Caki2 (cell line): ENCODE results near the gene RSAD2. TPM values are rescaled to one million over a fixed set of nuclear protein-coding genes. Genes with fewer than 3 reads are reported as not detected.
A peak's percentile ranks its signal among the peaks of the same experiment; 100 is the strongest.

Experiments
- DNase-seq: peaks from one replicate; pipeline ENCODE4 v3.0.0-alpha.2; 2015; ENCODE audit warnings: low read depth
- in situ Hi-C: cut with HindIII; loops from 2 replicates; pipeline ENCODE4 v1.10.0; 2016; ENCODE audit warnings: low sequenced_read_pairs, low pct_unique_long_range_greater_than_20kb, mixed read lengths
- total RNA-seq: library from RNA; depleted of rRNA; stranded (reverse); fragments of >200 nt; shearing (Covaris generic); gene quantifications from 2 replicates; pipeline ENCODE4 v1.2.3, GENCODE V29; 2014; ENCODE audit warnings: low replicate concordance

RSAD2 gene
- total RNA-seq, 1 experiment from 2014 or later, result 7.7 TPM

GRCh38 chr2:6917761-6918421 is 40.3 kb downstream of the RSAD2 start:
- peak; percentile 47 for DNase-seq
- in situ Hi-C loops, result no loop called here

- no peak for DNase-seq
- in situ Hi-C loops, result no loop called here
Observed at GRCh38 chr2:6919901-6920742, 42.5 kb downstream of the RSAD2 start.

- in situ Hi-C loops, result no loop called here
- DNase-seq, result no peak
Observed at GRCh38 chr2:6920743-6921064, 43.1 kb downstream of the RSAD2 start.

GRCh38 chr2:6921321-6921922 is 43.8 kb downstream of the RSAD2 start:
- no peak for DNase-seq
- in situ Hi-C loops, result no loop called here

GRCh38 chr2:6922201-6922656 is 44.7 kb downstream of the RSAD2 start:
- in situ Hi-C loops, result no loop called here
- DNase-seq, result peak; percentile 27

GRCh38 chr2:6923319-6923718 is 45.7 kb downstream of the RSAD2 start:
- no peak for DNase-seq
- in situ Hi-C loops, result no loop called here

GRCh38 chr2:6924101-6924923 is 46.7 kb downstream of the RSAD2 start:
- DNase-seq, result no peak
- in situ Hi-C loops, result no loop called here

GRCh38 chr2:6924924-6925409 is 47.4 kb downstream of the RSAD2 start:
- in situ Hi-C loops, result no loop called here
- no peak for DNase-seq

GRCh38 chr2:6926071-6926732 is 48.6 kb downstream of the RSAD2 start:
- no peak for DNase-seq
- in situ Hi-C loops, result no loop called here

- DNase-seq, result peak; percentile 68
- in situ Hi-C loops, result no loop called here
Observed at GRCh38 chr2:6927186-6927585, 49.6 kb downstream of the RSAD2 start.

- DNase-seq, result no peak
- in situ Hi-C loops, result no loop called here
Observed at GRCh38 chr2:6927753-6928152, 50.2 kb downstream of the RSAD2 start.

- DNase-seq, result no peak
- in situ Hi-C loops, result no loop called here
Observed at GRCh38 chr2:6928452-6928851, 50.9 kb downstream of the RSAD2 start.

- DNase-seq, result no peak
- in situ Hi-C loops, result no loop called here
Observed at GRCh38 chr2:6929196-6929819, 51.7 kb downstream of the RSAD2 start.

GRCh38 chr2:6930923-6931647 is 53.5 kb downstream of the RSAD2 start:
- no peak for DNase-seq
- in situ Hi-C loops, result no loop called here

- in situ Hi-C loops, result no loop called here
- DNase-seq, result no peak
Observed at GRCh38 chr2:6931753-6932152, 54.2 kb downstream of the RSAD2 start.

- in situ Hi-C loops, result no loop called here
- DNase-seq, result no peak
Observed at GRCh38 chr2:6932206-6932605, 54.6 kb downstream of the RSAD2 start.

GRCh38 chr2:6932828-6933227 is 55.3 kb downstream of the RSAD2 start:
- no peak for DNase-seq
- in situ Hi-C loops, result no loop called here
